Tibial artery (tissue), 4 donors: ENCODE results near the gene ABCG8.

ENCODE experiments used
- DNase-seq, 2 donors: peaks; one replicate each; pipeline ENCODE4 v3.0.0-alpha.2; 2019
- H3K27ac ChIP-seq, 2 donors: fragments of 200-600 bp; sonication (generic) in 1 of 2; 1 replicate in 1 of 2; 2 replicates in 1 of 2; pipeline ENCODE4 v1.5.1; 2018 to 2019; ENCODE audit warnings: mild to moderate bottlenecking in 1 of 2
- H3K27me3 ChIP-seq, 2 donors: fragments of 200-600 bp; sonication (generic) in 1 of 2; one replicate each; pipeline versions ENCODE4 v1.5.1 to v1.6.0; 2016 to 2019
- H3K36me3 ChIP-seq, 3 donors: fragments of 200-600 bp; sonication (generic) in 2 of 3; one replicate each; pipeline ENCODE4 v1.5.1; 2016 to 2019; ENCODE audit warnings: mild to moderate bottlenecking in 2 of 3
- H3K4me1 ChIP-seq, 4 donors: fragments of 200-600 bp; sonication (generic) in 2 of 4; 1 replicate in 3 of 4; 2 replicates in 1 of 4; pipeline ENCODE4 v1.5.1; 2016 to 2019
- H3K4me3 ChIP-seq, 2 donors: fragments of 200-600 bp; sonication (generic) in 1 of 2; 1 replicate in 1 of 2; 2 replicates in 1 of 2; pipeline ENCODE4 v1.5.1; 2018 to 2019; ENCODE audit warnings: mild to moderate bottlenecking in 2 of 2
- H3K9me3 ChIP-seq, 3 donors: fragments of 200-600 bp; sonication (generic) in 1 of 3; one replicate each; pipeline ENCODE4 v1.5.1; 2016 to 2019
- intact Hi-C: fragments of 100-400 bp; cut with DNase I; formaldehyde crosslinking; loops from one replicate; pipeline ENCODE4 v1.15.0; 2023; ENCODE audit warnings: low total_unique reads
- TF ChIP-seq, protein P1 (sequence below), 2 experiments: fragments of 200-600 bp in 1 of 2; fragments of 450-650 bp in 1 of 2; IDR thresholded peaks; one replicate each; pipeline ENCODE4 v1.5.1; 2017 to 2019; ENCODE audit warnings: antibody characterized with exemption in 2 of 2, mild to moderate bottlenecking in 1 of 2, moderate library complexity in 1 of 2

ABCG8 gene

DNA sequence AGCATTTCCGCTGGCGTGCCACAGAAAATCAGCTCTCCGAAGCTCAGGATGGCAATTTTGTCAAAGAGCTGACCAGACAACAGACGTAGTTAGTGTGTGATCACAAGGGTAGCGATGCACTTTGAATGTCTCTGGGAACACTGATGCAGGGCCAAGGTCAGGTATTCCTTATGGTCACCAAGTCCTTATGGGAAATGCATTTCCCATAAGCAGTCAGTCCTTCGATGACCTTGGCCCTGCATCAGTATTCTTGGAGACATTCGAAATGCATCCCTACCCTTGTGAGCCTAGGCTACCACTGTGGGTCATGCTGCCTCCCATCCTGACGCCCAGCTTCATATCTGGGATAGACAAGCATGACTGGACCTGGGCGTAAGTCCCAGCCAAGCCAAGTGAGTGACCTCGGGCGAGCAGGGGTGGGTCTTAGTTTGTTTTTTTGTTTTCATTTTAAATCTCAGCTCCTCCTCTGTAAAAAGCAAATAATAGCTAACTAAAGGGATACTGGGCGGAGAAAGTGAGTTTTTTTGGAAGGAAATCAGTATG, 13.7 kb upstream of the ABCG8 start:
- Histone ChIP-seq H3K27me3 (no peaks in the 10 kb centered on the region), H3K4me1 (no peaks in the 10 kb centered on the region), H3K9me3 (no peaks in the 10 kb centered on the region), H3K4me3 (no peak overlapping the region), H3K27ac (no peak overlapping the region), H3K36me3 (no peaks in the 10 kb centered on the region)
- TF ChIP-seq, protein P1, sequence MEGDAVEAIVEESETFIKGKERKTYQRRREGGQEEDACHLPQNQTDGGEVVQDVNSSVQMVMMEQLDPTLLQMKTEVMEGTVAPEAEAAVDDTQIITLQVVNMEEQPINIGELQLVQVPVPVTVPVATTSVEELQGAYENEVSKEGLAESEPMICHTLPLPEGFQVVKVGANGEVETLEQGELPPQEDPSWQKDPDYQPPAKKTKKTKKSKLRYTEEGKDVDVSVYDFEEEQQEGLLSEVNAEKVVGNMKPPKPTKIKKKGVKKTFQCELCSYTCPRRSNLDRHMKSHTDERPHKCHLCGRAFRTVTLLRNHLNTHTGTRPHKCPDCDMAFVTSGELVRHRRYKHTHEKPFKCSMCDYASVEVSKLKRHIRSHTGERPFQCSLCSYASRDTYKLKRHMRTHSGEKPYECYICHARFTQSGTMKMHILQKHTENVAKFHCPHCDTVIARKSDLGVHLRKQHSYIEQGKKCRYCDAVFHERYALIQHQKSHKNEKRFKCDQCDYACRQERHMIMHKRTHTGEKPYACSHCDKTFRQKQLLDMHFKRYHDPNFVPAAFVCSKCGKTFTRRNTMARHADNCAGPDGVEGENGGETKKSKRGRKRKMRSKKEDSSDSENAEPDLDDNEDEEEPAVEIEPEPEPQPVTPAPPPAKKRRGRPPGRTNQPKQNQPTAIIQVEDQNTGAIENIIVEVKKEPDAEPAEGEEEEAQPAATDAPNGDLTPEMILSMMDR (IDR thresholded peaks at IDR 0.05): no peak
- DNase-seq: no peak
- intact Hi-C loops: no loop called here

- intact Hi-C loops: no loop called here
- TF ChIP-seq, protein P1 (IDR thresholded peaks at IDR 0.05): no peak
Measured at GRCh38 chr2:43825841-43826240, 12.9 kb upstream of the ABCG8 start.

GRCh38 chr2:43826305-43827250, 12.2 kb upstream of the ABCG8 start:
- Histone ChIP-seq H3K9me3 (no peaks in the 10 kb centered on the region), H3K27ac (no peak overlapping the region), H3K4me1 (peaks cover 0 to 3% (median under 1%) of the 10 kb centered on the region in 4 donors), H3K4me3 (no peak overlapping the region), H3K27me3 (peaks cover 0 to 14% of the 10 kb centered on the region in 2 donors), H3K36me3 (no peaks in the 10 kb centered on the region)
- TF ChIP-seq, protein P1 (IDR thresholded peaks at IDR 0.05): no peak
- intact Hi-C loops: no loop called here
- no peak for DNase-seq

More at GRCh38 chr2:43825841-43826240, 12.9 kb upstream of the ABCG8 start:
- Histone ChIP-seq H3K27ac (no peak overlapping the region), H3K27me3 (peaks cover 0 to 7% of the 10 kb centered on the region in 2 donors), H3K4me1 (no peaks in the 10 kb centered on the region), H3K36me3 (no peaks in the 10 kb centered on the region), H3K9me3 (no peaks in the 10 kb centered on the region), H3K4me3 (no peak overlapping the region)
- no peak for DNase-seq

DNA sequence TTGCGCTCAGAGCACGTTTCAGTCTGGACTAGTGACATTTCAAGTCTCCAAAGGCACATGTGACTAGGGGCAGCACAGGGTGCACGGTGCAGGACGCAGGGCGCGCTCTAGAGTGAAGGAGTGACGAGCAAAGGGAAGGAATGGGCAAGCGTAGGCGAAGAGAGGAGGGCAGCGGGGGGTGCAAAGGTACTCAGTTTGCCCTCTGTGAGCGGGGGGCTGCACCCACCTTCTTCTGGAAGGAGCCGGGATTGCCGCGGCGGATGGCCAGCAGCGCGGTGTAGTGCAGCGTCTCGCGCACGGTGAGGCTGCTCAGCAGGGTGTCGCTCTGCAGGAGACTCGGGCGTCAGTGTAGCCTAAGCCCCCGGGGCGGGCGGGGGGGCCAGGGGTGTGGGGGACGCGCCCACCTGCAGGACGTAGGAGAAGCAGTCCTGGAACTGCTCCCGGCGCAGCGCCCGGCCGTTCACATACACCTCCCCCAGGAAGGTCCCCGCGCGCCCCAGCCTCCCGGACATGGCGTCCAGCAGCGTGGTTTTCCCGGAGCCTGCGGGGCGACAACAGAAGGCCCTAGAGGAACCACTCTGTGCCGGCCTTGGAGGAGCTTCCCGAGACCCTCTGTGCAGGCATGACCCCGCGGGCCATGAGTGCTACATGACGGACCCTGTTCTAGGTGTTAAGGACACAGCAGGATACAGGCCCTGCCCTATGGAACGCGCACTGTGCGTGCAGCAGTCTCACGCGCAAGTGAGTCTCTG, 7.1 kb upstream of the ABCG8 start:
- no peaks in the 10 kb centered on the region for H3K36me3 ChIP-seq
- peaks cover 0 to 7% (median 3%) of the 10 kb centered on the region in 4 donors for H3K4me1 ChIP-seq
- intact Hi-C loops: no loop called here
- H3K27me3 ChIP-seq: peaks cover 0 to 22% of the 10 kb centered on the region in 2 donors
- TF ChIP-seq, protein P1 (IDR thresholded peaks at IDR 0.05): no peak
- no peak for DNase-seq
- H3K27ac ChIP-seq: no peak overlapping the region
- peak overlapping the region in 1 of 2 donors; percentile 16 for H3K4me3 ChIP-seq
- H3K9me3 ChIP-seq: no peaks in the 10 kb centered on the region

DNA sequence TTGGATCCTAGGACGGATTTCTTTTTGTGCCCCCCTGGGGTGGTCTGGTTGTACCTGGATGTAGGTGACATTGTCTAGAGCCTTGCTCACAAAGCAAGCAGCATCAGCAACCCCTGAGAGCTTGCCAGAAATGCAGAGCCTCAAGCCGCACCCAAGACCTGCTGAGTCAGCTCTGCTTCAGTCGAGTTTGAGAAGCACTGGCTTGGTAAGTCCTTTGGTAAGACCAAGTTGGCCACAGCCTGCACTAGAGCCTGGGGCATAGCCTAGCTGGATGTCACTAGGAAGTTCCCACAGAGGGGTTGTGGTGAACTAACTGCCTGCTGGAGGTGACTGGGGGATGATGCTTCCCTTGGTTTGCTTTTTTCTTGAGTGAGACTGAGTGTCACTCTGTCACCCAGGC, 6.3 kb upstream of the ABCG8 start:
- Histone ChIP-seq H3K4me1 (peaks cover 0 to 7% (median 3%) of the 10 kb centered on the region in 4 donors), H3K4me3 (no peak overlapping the region), H3K36me3 (no peaks in the 10 kb centered on the region), H3K9me3 (no peaks in the 10 kb centered on the region), H3K27me3 (peaks cover 0 to 22% of the 10 kb centered on the region in 2 donors), H3K27ac (no peak overlapping the region)
- intact Hi-C loops: no loop called here
- TF ChIP-seq, protein P1 (IDR thresholded peaks at IDR 0.05): no peak
- DNase-seq: no peak
